HG03457 (cell line): ENCODE results near the gene IFNA4.
"Not testable (repeated sequence)": the region's sequence is repeated elsewhere in the genome, so short reads cannot be mapped to it uniquely, and the experiment has no call there.

ENCODE experiments used
- ATAC-seq: cut with Tn5 transposase; IDR thresholded peaks from one replicate; pipeline ENCODE4 v1.9.1; 2021; ENCODE audit warnings: moderate number of reproducible peaks; ENCODE audit not compliant: unreplicated experiment

The IFNA4 gene

DNA sequence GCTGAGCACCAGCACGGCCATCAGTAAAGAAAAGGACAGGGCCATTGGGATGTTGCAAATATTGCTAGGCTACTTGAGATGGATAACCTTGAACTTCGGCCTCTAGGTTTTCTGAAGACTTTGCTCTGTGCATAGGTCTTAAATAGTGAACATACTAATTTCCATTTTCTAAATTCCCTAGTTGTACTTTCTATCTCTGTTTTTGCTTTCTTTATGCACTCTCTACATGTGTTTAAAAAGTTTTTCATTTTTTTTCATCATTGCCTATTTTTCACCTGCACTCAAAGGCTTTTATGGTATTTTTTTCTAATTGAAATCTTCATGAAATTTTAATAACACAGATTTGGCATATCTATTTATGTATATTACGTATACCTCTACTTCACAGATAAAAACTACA, at the start of gene IFNA4:
IFNA4 (minus strand) TSS at position 101 of the 400 bp plus-strand sequence; CDS start at position 45, 56 bp downstream.
- not testable (repeated sequence) for ATAC-seq

DNA sequence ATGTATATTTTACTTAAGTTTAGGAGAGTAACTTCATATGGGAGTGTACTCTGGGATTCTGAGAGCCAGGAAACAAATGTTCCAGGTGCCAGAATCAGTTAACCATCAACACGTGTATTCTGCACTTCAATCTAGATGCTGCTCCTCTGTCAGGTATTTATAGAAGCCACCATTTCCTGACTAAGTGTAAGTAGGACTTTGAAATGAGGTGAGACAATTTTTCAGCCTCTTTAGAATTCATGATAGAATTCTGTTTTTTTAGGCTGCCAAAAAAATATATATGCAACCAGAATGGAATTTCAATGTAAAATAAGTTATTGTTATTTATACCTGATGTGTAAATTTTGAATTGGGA, 49.0 kb upstream of the IFNA4 start:
- ATAC-seq = peak; percentile 35

DNA sequence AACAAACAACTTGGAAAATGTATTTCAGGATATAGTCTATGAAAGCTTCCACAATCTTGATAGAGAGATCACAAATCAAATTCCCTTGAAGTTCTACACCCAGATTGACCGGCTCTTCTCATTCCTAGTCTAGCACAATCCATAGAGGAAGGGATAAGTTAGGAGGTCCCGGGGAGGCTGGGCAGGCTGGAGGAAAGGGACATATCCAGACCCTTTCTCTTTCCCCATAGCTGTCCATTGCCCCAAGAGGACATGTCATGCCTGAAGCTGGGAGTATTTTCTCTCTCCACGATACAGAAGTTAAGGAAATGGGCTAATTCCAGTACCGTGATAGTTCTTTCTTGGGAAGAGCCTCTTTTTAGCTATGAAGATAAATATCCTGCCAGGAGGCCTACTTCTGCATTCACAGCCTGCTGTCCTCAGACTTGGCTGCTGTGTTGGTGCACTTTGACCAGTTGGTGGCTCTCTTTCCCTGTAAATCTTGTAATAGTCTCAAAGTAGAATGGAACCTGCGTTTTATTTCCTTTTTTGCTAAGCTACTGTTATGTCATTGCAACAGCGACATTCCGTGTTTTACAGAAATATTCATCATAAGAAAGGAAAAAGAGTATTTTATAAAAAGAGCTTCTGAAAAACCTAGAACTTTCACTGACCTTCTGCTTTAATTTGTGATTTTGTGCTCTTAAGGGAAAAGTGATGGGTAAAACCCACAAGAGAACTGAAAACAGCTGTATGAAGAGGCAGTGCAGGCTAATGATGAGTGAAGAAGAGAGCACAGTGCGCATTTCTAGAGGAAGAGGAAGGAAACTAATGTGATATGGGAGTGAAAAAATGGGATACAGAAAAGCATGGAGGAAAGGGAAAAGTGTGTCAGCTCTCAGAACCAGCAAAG, 48.3 kb upstream of the IFNA4 start:
- ATAC-seq = peak; percentile 52

DNA sequence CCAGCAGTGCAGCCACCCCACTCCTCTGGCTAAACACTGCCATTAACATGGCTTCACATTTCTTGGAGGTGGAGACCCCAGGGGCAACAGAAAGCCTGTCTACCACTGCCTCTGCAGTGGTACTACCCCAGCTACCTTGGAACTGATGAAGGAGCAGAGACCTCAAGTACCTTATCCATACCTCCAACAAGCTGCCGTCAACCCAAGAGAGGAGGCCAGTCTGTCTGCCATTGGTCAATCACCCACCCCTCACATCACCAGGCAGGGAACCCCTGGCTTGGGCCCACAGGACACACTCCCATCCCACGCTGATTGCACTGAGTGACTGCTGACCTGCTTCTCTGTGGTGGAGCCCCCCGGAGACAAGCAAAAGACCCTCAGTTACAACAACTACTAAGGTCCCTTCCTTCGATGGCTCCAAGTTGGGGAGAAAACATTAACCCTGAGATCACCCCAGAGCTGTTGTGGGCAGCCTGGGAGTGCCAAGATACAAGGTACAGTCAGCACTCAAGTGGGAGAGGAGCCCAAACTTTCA, 46.8 kb upstream of the IFNA4 start:
- ATAC-seq = no peak

DNA sequence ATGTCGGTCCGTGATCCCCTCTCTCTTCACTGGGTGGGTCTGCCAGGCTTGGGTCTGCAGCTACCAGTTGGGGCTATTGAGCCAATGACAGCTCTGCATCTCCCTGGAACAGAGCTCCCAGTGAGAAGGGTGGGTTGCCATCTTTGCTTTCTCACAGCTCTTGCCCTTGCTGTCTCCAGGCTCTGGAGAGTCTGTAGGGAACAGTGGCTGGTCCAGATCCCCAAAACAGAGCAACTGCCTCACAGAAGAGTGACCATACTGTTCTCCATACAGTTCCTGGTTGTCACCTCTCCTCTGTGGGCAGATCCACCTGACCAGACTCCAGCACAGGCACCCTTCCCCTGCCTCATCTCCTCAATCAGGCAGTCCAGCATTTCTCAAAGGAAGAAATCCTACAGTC, 45.9 kb upstream of the IFNA4 start:
- ATAC-seq = no peak

DNA sequence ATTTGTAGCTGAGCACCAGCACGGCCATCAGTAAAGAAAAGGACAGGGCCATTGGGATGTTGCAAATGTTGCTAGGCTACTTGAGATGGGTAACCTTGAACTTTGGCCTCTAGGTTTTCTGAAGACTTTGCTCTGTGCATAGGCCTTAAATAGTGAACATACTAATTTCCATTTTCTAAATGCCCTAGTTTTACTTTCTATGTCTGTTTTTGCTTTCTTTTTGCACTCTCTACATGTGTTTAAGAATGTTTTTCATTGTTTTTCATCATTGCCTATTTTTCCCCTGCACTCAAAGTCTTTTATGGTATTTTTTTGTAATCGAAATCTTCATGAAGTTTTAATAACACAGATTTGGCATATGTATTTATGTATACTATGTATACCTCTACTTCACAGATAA, 40.7 kb upstream of the IFNA4 start, which contains the start of gene IFNA17:
IFNA17 (minus strand) TSS at position 101 of the 400 bp plus-strand sequence; CDS start at position 52, 49 bp downstream.
- no peak for ATAC-seq

DNA sequence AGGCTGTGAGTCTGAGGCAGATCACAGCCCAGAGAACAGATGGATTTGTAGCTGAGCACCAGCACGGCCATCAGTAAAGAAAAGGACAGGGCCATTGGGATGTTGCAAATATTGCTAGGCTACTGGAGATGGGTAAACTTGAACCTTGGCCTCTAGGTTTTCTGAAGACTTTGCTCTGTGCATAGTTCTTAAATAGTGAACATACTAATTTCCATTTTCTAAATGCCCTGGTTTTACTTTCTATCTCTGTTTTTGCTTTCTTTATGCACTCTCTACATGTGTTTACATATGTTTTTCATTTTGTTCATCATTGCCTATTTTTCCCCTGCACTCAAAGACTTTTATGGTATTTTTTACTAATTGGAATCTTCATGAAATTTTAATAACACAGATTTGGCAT, 29.8 kb upstream of the IFNA4 start, which contains the start of gene IFNA16:
IFNA16 (minus strand) TSS at position 101 of the 400 bp plus-strand sequence; CDS start at position 95, 6 bp downstream.
- ATAC-seq = not testable (repeated sequence)

DNA sequence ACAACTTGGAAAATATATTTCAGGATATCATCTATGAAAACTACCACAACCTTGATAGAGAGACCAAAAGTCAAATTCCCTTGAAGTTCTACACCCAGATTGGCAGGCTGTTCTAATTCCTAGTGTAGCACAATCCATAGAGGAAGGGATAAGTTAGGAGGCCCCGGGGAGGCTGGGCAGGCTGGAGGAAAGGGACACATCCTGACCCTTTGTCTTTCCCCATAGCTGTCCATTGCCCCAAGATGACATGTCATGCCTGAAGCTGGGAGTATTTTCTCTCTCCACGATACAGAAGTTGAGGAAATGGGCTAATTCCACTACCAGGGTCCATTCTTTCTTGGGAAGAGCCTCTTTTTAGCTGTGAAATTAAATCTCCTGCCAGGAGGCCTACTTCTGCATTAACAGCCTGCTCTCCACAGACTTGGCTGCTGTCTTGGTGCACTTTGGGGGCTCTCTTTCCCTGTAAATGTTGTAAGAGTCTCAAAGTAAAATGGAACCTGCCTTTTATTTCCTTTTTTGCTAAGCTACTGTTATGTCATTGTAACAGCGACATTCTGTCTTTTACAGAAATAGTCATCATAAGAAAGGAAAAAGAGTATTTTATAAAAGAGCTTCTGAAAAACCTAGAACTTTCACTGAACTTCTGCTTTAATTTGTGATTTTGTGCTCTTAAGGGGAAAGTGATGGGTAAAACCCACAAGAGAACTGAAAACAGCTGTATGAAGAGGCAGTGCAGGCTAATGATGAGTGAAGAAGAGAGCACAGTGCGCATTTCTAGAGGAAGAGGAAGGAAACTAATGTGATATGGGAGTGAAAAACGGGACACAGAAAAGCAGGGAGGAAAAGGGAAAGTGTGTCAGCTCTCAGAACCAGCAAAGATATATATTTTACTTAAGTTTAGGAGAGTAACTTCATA, 26.3 kb upstream of the IFNA4 start:
- not testable (repeated sequence) for ATAC-seq

DNA sequence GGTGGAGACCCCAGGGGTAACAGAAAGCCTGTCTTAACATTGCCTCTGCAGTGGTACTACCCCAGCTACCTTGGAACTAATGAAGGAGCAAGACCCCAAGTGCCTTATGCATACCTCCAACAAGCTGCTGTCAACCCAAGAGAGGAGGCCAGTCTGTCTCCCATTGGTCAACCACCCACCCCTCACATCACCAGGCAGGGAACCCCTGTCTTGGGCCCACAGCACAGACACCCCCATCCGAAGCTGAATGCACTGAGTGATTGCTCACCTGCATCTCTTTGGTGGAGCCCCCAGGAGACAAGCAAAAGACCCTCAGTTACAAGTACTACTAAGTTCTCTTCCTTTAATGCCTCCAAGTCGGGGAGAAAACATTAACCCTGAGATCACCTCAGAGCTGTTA, 24.8 kb upstream of the IFNA4 start:
- ATAC-seq = not testable (repeated sequence)

DNA sequence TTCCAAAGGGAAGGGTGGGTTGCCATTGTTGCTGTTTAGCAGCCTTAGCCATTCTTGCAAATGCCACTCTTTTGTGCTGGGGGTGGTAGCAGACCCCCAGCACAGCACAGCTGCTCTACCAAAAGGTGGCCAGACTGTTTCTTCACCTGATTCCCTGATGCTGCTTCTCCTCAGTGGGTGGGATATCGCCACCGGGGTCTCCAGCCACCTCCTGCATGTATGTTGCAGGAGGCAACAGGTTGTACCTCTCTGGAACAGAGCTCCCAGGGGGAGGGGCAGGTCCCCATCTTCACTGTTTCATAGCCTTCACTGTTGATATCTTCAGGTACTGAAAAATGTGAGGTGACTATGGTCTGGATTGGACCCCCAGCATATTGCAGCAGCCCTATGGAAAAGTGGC, 23.4 kb upstream of the IFNA4 start:
- not testable (repeated sequence) for ATAC-seq

DNA sequence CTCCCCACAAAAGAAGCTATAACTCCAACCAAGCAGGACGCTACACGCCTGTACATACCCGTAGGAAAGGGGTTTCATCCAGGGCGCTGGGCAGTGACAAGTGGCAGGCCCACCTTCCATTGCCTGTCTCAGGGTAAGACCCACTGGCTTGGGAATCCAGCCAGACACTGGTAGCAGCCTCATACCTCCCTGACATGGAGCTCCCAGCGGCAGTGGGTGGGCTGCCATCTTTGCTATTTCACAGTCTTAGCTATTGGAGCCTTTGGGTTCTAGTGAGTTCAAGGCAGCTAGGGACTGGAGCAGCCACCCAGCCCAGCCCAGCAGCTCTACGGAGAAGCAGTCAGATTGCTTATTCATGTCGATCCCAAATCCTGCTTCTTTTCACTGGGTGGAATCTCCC, 22.9 kb upstream of the IFNA4 start:
- ATAC-seq = no peak

DNA sequence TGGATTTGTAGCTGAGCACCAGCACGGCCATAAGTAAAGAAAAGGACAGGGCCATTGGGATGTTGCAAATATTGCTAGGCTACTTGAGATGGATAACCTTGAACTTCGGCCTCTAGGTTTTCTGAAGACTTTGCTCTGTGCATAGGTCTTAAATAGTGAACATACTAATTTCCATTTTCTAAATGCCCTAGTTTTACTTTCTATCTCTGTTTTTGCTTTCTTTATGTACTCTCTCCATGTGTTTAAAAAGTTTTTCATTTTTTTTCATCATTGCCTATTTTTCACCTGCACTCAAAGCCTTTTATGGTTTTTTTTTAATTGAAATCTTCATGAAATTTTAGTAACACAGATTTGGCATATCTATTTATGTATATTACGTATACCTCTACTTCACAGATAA, 19.7 kb upstream of the IFNA4 start, which contains the start of gene IFNA10:
IFNA10 (minus strand) TSS at position 101 of the 400 bp plus-strand sequence; CDS start at position 55, 46 bp downstream.
- ATAC-seq = not testable (repeated sequence)

DNA sequence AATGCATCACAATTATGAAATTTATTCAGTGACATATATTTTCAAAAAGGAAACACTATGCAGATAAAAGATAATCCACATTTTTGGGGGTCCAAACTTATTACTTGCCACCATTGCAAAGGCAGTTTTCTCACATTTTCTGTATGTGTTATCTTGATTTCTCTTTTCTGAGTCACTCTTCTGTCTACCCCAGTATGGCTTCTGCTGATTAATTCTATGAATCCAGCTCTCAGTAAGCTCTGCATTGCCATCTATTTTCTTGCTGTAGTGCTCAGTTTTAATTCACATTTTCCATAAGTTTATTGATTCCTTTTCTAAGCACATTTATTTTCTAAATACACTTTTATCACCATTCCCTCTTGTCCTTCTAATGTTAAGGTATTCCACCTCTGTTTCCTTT, 17.8 kb upstream of the IFNA4 start:
- ATAC-seq = no peak

DNA sequence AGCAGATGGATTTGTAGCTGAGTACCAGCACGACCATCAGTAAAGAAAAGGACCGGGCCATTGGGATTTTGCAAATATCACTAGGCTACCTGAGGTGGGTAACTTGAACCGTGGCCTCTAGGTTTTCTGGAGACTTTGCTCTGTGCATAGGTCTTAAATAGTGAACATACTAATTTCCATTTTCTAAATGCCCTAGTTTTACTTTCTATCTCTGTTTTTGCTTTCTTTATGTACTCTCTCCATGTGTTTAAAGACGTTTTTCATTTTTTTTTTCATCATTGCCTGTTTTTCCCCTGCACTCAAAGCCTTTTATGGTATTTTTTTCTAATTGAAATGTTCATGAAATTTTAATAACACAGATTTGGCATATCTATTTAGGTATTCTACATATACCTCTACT, 14.7 kb upstream of the IFNA4 start, which contains the start of gene IFNA7:
IFNA7 (minus strand) TSS at position 101 of the 400 bp plus-strand sequence; CDS start at position 61, 40 bp downstream.
- ATAC-seq = not testable (repeated sequence)

DNA sequence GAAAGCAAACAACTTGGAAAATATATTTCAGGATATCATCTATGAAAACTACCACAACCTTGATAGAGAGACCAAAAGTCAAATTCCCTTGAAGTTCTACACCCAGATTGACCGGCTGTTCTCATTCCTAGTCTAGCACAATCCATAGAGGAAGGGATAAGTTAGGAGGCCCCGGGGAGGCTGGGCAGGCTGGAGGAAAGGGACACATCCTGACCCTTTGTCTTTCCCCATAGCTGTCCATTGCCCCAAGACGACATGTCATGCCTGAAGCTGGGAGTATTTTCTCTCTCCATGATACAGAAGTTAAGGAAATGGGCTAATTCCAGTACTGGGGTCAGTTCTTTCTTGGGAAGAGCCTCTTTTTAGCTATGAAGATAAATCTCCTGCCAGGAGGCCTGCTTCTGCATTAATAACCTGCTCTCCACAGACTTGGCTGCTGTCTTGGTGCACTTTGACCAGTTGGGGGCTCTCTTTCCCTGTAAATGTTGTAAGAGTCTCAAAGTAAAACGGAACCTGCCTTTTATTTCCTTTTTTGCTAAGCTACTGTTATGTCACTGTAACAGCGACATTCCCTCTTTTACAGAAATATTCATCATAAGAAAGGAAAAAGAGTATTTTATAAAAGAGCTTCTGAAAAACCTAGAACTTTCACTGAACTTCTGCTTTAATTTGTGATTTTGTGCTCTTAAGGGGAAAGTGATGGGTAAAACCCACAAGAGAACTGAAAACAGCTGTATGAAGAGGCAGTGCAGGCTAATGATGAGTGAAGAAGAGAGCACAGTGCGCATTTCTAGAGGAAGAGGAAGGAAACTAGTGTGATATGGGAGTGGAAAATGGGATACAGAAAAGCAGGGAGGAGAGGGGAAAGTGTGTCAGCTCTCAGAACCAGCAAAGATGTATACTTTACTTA, 7.7 kb upstream of the IFNA4 start:
- ATAC-seq = peak; percentile 87

DNA sequence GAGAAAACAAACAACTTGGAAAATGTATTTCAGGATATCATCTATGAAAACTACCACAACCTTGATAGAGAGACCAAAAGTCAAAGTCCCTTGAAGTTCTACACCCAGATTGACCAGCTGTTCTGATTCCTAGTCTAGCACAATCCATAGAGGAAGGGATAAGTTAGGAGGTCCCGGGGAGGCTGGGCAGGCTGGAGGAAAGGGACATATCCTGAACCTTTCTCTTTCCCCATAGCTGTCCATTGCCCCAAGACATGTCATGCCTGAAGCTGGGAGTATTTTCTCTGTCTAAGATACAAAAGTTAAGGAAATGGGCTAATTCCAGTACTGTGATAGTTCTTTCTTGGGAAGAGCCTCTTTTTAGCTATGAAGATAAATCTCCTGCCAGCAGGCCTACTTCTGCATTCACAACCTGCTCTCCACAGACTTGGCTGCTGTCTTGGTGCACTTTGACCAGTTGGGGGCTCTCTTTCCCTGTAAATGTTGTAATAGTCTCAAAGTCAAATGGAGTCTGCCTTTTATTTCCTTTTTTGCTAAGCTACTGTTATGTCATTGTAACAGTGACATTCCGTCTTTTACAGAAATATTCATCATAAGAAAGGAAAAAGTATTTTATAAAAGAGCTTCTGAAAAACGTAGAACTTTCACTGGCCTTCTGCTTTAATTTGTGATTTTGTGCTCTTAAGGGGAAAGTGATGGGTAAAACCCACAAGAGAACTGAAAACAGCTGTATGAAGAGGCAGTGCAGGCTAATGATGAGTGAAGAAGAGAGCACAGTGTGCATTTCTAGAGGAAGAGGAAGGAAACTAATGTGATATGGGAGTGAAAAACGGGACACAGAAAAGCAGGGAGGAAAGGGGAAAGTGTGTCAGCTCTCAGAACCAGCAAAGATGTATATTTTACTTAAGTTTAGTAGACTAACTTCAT, 4.3 kb downstream of the IFNA4 start:
- peak; percentile 90 for ATAC-seq

DNA sequence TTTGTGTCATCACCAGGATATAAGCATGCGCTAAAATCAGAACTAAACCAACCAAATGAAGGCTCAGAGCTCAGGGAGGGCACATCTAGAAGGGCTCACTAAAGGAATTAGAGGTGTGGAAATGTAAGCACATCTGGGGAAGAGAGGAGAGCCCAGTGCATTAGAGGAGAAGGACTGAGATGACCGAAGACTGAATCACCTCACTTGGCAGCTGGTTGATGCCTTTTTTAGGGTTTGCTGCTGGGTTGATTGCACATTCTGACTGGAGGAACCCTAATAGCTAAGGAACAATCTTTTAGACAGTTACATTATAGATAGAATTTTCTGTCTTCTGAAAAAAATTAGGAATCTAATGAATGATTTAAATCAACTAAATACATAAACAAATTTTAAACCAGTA, 12.7 kb downstream of the IFNA4 start:
- no peak for ATAC-seq

DNA sequence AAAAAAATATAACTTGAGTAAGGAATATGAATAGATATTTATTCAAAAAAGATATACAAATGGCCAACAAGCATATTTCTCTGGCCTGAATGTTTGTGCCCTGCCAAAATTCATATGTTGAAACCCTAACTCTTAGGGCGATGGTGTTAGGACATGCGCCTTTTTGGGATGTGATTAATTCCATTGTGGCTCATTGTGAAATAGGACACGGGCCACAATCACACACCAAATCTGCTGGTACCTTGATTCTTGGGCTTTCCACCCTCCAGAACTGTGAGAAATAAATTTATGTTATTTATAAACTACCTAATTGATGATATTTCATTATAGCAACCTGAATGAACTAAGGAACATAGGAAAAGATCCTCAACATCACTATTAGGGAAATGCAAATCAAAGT, 15.2 kb downstream of the IFNA4 start:
- no peak for ATAC-seq

DNA sequence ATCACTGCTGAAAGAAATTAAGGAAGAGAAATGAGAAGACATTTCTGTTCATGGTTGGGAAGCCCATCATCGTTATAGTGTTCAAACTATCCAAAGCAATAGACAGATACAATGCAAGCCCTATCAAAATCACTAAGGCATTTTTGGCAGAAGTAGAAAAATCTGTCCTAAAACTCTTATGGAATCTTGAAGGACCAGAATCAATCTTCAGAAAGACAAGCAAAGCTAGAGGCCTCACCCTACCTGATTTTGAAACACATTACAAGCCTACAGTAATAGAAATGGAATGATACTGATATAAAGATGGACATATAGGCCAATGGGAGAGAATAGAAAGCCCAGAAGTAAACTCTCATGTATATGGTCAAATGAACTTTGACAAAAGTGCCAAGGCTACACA, 16.0 kb downstream of the IFNA4 start:
- no peak for ATAC-seq
